ENCODE results near the gene TTC34. TPM values are rescaled to one million over a fixed set of nuclear protein-coding genes. Genes with fewer than 3 reads are reported as not detected.

TTC34 gene
- total and polyA plus RNA-seq, 2 of the 4 experiments (the other 2 are of a cell fraction) = under 0.01 to 0.09 TPM

DNA sequence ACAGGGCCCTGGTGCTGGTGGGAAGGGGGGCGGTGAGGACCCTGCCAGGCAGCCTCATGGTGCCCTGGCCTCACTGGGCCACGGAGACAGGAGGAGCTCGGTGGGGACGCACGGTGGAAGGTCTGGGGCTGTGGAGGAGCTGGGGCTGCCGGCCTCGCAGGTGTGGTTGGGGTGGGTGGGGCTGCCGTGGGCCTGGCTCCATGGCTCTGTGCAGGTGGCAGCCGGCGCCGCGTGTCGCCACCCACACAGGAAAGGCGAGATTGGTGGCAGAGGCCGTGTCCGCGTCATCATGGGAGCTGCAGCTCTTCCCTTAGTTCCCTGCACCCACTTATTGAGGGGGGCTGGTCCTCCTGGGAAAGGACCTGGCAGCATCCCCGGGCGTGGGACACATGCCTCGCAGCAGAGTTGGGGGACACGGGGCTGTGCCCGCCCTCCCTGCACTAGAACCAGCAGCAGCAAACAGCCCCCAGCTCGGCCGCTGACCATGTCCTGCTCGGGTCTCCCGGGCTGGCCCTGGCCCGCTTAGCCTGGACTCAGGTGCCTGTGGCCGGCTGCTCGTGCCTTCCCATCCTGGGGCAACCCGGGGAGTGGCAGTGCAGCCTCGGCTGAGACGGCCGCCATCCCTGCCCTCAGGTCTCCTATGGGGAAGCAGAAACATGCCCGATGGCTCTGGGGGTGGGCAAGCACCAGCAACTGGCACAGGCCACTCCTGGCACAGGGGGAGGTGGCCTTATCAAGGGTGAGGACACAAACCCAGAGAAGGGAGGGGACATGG, 7.5 kb upstream of the TTC34 start:
- Histone ChIP-seq H3K23ac (ENCODE audit: low read depth, low read length) (no peak overlapping the region), H2AK9ac (replicated peaks; ENCODE audit: low read depth, low read length, poor library complexity) (no peak overlapping the region), H3K27ac (ENCODE audit: insufficient read depth, low read length) (no peak overlapping the region), H2BK20ac (ENCODE audit: low read depth, low read length) (no peak overlapping the region), H3K79me1 (ENCODE audit: low read depth in 1 of 2, low read length in 2 of 2) (no peaks in the 10 kb centered on the region), H3K9me3 (ENCODE audit: control insufficient read depth, insufficient read depth, low read length) (peaks cover 62% of the 10 kb centered on the region; the same call in 1 of the 2 replicates), H3K4ac (ENCODE audit: low read depth, low read length) (no peak overlapping the region), H4K5ac (ENCODE audit: low read depth, low read length) (no peak overlapping the region), H4K20me1 (ENCODE audit: insufficient read depth, low read length) (no peaks in the 10 kb centered on the region), H3K18ac (ENCODE audit: low read depth, low read length) (no peak overlapping the region), H4K91ac (ENCODE audit: insufficient read depth, low read depth, low read length) (no peak overlapping the region), H3K36me3 (ENCODE audit: control insufficient read depth, insufficient read depth, low read length) (no peaks in the 10 kb centered on the region), H2BK5ac (ENCODE audit: low read depth, low read length, poor library complexity, severe bottlenecking) (no peak overlapping the region), H3K4me1 (ENCODE audit: control insufficient read depth, insufficient read depth, low read length) (no peaks in the 10 kb centered on the region), H3K4me2 (ENCODE audit: low read depth, low read length) (no peak overlapping the region), H4K8ac (ENCODE audit: low read depth in 2 of 2, low read length in 2 of 2) (no peak overlapping the region), H2AFZ (replicated peaks; ENCODE audit: low read length, poor library complexity) (no peak overlapping the region), H2BK120ac (ENCODE audit: low read depth, low read length) (no peak overlapping the region), H3K27me3 (ENCODE audit: control insufficient read depth, insufficient read depth, low read length) (no peaks in the 10 kb centered on the region), H3K4me3 (ENCODE audit: insufficient read depth, low read depth, low read length) (no peak overlapping the region), H2AK5ac (ENCODE audit: low read depth, low read length) (no peak overlapping the region), H3K9ac (ENCODE audit: low read depth, low read length) (no peak overlapping the region), H3K14ac (replicated peaks; ENCODE audit: low read depth, low read length) (no peak overlapping the region), H2BK15ac (ENCODE audit: low read depth, low read length) (no peak overlapping the region), H3K9me1 (ENCODE audit: insufficient read depth, low read length) (no peaks in the 10 kb centered on the region), H3K56ac (ENCODE audit: extremely low read depth, insufficient read depth, low read length) (no peak overlapping the region)
- ATAC-seq (ENCODE audit: low read depth) (no peak), DNase-seq (no peak)
- TF ChIP-seq POLR2A (IDR thresholded peaks at IDR 0.05; ENCODE audit: low read depth, low read length) (no peak), RCOR1 (IDR thresholded peaks at IDR 0.05; ENCODE audit: insufficient replicate concordance, low read length) (no peak)
- no TSS peak for BruUV-seq (replicated peaks)
- intact Hi-C loops (cut with micrococcal nuclease) = no loop called here
- ChIA-PET CTCF (no interaction called here), POLR2A (ENCODE audit: unreplicated experiment) (no interaction called here)
- dilution Hi-C loops (cut with HindIII; ENCODE audit: low sequenced_read_pairs, unreplicated experiment) = no loop called here
- in situ Hi-C loops (cut with MboI; ENCODE audit: low sequenced_read_pairs) = no loop called here
- WGBS, 2 experiments (ENCODE audit: extremely low coverage in 2 of 2, insufficient read length in 1 of 2) = 65% methylated on average over 13 of the region's 34 CpGs; no CpG with 5 or more reads in 1 of the 2 experiments
